Neural progenitor cell (in vitro differentiated cells): Measurements from ENCODE around the gene ST6GALNAC2. TPM values are rescaled to one million over a fixed set of nuclear protein-coding genes. Genes with fewer than 3 reads are reported as not detected.

Experiments
- DNase-seq: peaks from one replicate; pipeline ENCODE4 v3.0.0-alpha.2; 2016; ENCODE audit warnings: low spot score
- H2AFZ ChIP-seq: fragments of 200-600 bp; sonication (generic); replicated peaks from 2 replicates; pipeline ENCODE4 v1.6.1; 2016; ENCODE audit warnings: antibody characterized with exemption
- H3F3A ChIP-seq: fragments of 200-600 bp; sonication (generic); 2 replicates; pipeline ENCODE4 v1.6.1; 2016; ENCODE audit warnings: antibody characterized with exemption, low read depth
- H3K27ac ChIP-seq: fragments of 200-600 bp; sonication (generic); 2 replicates; pipeline ENCODE4 v1.5.1; 2016; ENCODE audit warnings: mild to moderate bottlenecking
- H3K27me3 ChIP-seq: fragments of 200-600 bp; sonication (generic); 2 replicates; pipeline ENCODE4 v1.6.1; 2016; ENCODE audit warnings: mild to moderate bottlenecking, moderate library complexity
- H3K36me3 ChIP-seq: fragments of 200-600 bp; sonication (generic); 2 replicates; pipeline ENCODE4 v1.5.1; 2016
- H3K4me1 ChIP-seq: fragments of 200-600 bp; sonication (generic); 2 replicates; pipeline ENCODE4 v1.6.1; 2016; ENCODE audit warnings: mixed run types
- H3K4me2 ChIP-seq: fragments of 200-600 bp; sonication (generic); 2 replicates; pipeline ENCODE4 v1.6.1; 2016
- H3K4me3 ChIP-seq: fragments of 200-600 bp; sonication (generic); 2 replicates; pipeline ENCODE4 v1.5.1; 2016
- H3K79me2 ChIP-seq: fragments of 200-600 bp; sonication (generic); 2 replicates; pipeline ENCODE4 v1.6.1; 2016; ENCODE audit warnings: low read depth
- H3K9ac ChIP-seq: fragments of 200-600 bp; sonication (generic); 2 replicates; pipeline ENCODE4 v1.6.1; 2016
- H3K9me3 ChIP-seq: fragments of 200-600 bp; sonication (generic); 2 replicates; pipeline ENCODE4 v1.5.1; 2016; ENCODE audit warnings: low read depth
- H4K20me1 ChIP-seq: fragments of 200-600 bp; sonication (generic); 2 replicates; pipeline ENCODE4 v1.6.1; 2016; ENCODE audit warnings: low read depth
- H3K27ac Mint-ChIP-seq: 3 replicates; pipeline ENCODE4 v1.8.0; 2021; ENCODE audit warnings: mixed read lengths
- H3K27me3 Mint-ChIP-seq: 2 replicates; pipeline ENCODE4 v1.8.0; 2022; ENCODE audit warnings: low read depth, mild to moderate bottlenecking, inconsistent platforms, moderate library complexity, mixed read lengths; ENCODE audit not compliant: insufficient read depth
- H3K36me3 Mint-ChIP-seq: 3 replicates; pipeline ENCODE4 v1.8.0; 2021; ENCODE audit warnings: mixed read lengths
- H3K4me1 Mint-ChIP-seq: 3 replicates; pipeline ENCODE4 v1.8.0; 2021; ENCODE audit warnings: mixed read lengths
- H3K4me3 Mint-ChIP-seq: 3 replicates; pipeline ENCODE4 v1.8.0; 2021; ENCODE audit warnings: mild to moderate bottlenecking, moderate library complexity, mixed read lengths
- H3K9me3 Mint-ChIP-seq: 3 replicates; pipeline ENCODE4 v1.8.0; 2020; ENCODE audit warnings: mixed read lengths
- CTCF ChIP-seq: fragments of 200-600 bp; sonication (generic); IDR thresholded peaks from 2 replicates; pipeline ENCODE4 v1.5.1; 2017; ENCODE audit warnings: antibody characterized with exemption, mild to moderate bottlenecking
- EZH2 ChIP-seq: fragments of 200-600 bp; sonication (generic); IDR thresholded peaks from 2 replicates; pipeline ENCODE4 v1.6.1; 2017; ENCODE audit warnings: antibody characterized with exemption, mild to moderate bottlenecking, moderate library complexity
- EZH2phosphoT487 ChIP-seq: fragments of 200-600 bp; sonication (generic); IDR thresholded peaks from 2 replicates; pipeline ENCODE4 v1.6.1; 2017; ENCODE audit warnings: antibody characterized with exemption
- total RNA-seq: library from RNA; depleted of rRNA; stranded (reverse); fragments of >200 nt; gene quantifications from 2 replicates; pipeline ENCODE4 v1.2.3, GENCODE V29; 2015; ENCODE audit warnings: low replicate concordance

ST6GALNAC2 gene
- total RNA-seq, 1 donor from 2014 or later = not detected

DNA sequence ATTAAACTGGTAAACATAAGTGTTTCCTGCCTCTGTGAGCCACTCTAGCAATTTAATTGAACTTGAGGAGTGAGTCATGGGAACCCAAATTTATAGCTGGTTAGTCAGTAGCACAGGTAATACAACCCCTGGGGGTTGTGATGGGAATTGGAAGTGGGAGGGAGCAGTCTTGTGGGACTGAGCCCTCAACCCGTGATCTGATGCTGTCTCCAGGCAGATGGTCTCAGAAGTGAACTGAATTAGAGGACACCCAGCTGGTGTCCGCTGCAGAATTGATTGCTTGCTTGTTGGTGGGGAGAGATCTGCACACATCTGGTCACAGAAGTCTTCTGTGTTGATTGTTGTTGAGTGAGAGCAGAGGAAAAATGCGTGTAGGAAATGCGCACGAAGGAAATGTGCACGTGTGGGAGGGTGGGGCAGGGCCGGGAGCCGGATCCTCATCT is 7.7 kb upstream of the ST6GALNAC2 start:
- TF ChIP-seq EZH2phosphoT487 = no peak
- TF ChIP-seq EZH2 = no peak
- TF ChIP-seq CTCF = no peak
- H2AFZ ChIP-seq = no peak overlapping the region
- no peak for DNase-seq
- Mint-ChIP-seq H3K4me3 (no peak overlapping the region), H3K27ac (peak overlapping the region; percentile 22), H3K4me1 (peaks cover 3% of the 10 kb centered on the region), H3K36me3 (no peaks in the 10 kb centered on the region), H3K27me3 (peaks cover 14% of the 10 kb centered on the region), H3K9me3 (peaks cover 7% of the 10 kb centered on the region)
- H3K27ac ChIP-seq = no peak overlapping the region
- no peaks in the 10 kb centered on the region for H3K4me1 ChIP-seq
- no peaks in the 10 kb centered on the region for H3K9me3 ChIP-seq
- no peaks in the 10 kb centered on the region for H3K79me2 ChIP-seq
- no peak overlapping the region for H3K9ac ChIP-seq
- no peaks in the 10 kb centered on the region for H3F3A ChIP-seq
- H3K27me3 ChIP-seq = peaks cover 15% of the 10 kb centered on the region
- H3K4me3 ChIP-seq = no peak overlapping the region
- H3K36me3 ChIP-seq = no peaks in the 10 kb centered on the region
- no peaks in the 10 kb centered on the region for H4K20me1 ChIP-seq
- H3K4me2 ChIP-seq = no peak overlapping the region

- H3K4me1 Mint-ChIP-seq = peaks cover 15% of the 10 kb centered on the region
- Histone ChIP-seq H3K4me3 (no peak overlapping the region), H3K27ac (no peak overlapping the region), H3K4me1 (peaks cover 18% of the 10 kb centered on the region), H3K79me2 (no peaks in the 10 kb centered on the region), H3K4me2 (no peak overlapping the region), H3K9me3 (no peaks in the 10 kb centered on the region), H2AFZ (no peak overlapping the region), H4K20me1 (peaks cover 25% of the 10 kb centered on the region), H3K36me3 (no peaks in the 10 kb centered on the region), H3K27me3 (peaks cover 68% of the 10 kb centered on the region), H3F3A (peaks cover 21% of the 10 kb centered on the region), H3K9ac (no peak overlapping the region)
- H3K27ac Mint-ChIP-seq = no peak overlapping the region
- H3K4me3 Mint-ChIP-seq = peak overlapping the region; percentile 30
- no peaks in the 10 kb centered on the region for H3K36me3 Mint-ChIP-seq
- peaks cover 11% of the 10 kb centered on the region for H3K9me3 Mint-ChIP-seq
- H3K27me3 Mint-ChIP-seq = peaks cover 49% of the 10 kb centered on the region
- no peak for TF ChIP-seq CTCF
- TF ChIP-seq EZH2phosphoT487 = no peak
- TF ChIP-seq EZH2 = no peak
- DNase-seq = no peak
These were observed 2.5 kb upstream of the ST6GALNAC2 start for GRCh38 chr17:76588182-76588581.

- Mint-ChIP-seq H3K9me3 (peaks cover 11% of the 10 kb centered on the region), H3K4me1 (peaks cover 15% of the 10 kb centered on the region), H3K36me3 (no peaks in the 10 kb centered on the region), H3K4me3 (peak overlapping the region; percentile 66), H3K27me3 (peaks cover 59% of the 10 kb centered on the region), H3K27ac (no peak overlapping the region)
- Histone ChIP-seq H3K4me1 (peaks cover 18% of the 10 kb centered on the region), H4K20me1 (peaks cover 25% of the 10 kb centered on the region), H3K4me2 (peak overlapping the region; percentile 90), H3K36me3 (no peaks in the 10 kb centered on the region), H3K79me2 (no peaks in the 10 kb centered on the region), H3K27ac (no peak overlapping the region), H3K4me3 (no peak overlapping the region), H3F3A (peaks cover 21% of the 10 kb centered on the region), H3K9me3 (no peaks in the 10 kb centered on the region), H3K9ac (no peak overlapping the region), H3K27me3 (peaks cover 80% of the 10 kb centered on the region), H2AFZ (no peak overlapping the region)
- peak; percentile 67 for DNase-seq
- TF ChIP-seq EZH2phosphoT487 (no peak), EZH2 (no peak), CTCF (no peak)
These were observed 1.3 kb upstream of the ST6GALNAC2 start for GRCh38 chr17:76586741-76587487.
